Measurements from ENCODE around the gene UBE3D. TPM values are rescaled to one million over a fixed set of nuclear protein-coding genes. Genes with fewer than 3 reads are reported as not detected.
"Not testable (repeated sequence)": the region's sequence is repeated elsewhere in the genome, so short reads cannot be mapped to it uniquely, and the experiment has no call there.

Gene UBE3D
- total and polyA plus RNA-seq, 7 donors, result 1.6 to 10.7 (median 8.0) TPM

GRCh38 chr6:82863781-82864180 is 201.9 kb downstream of the UBE3D start:
- TF ChIP-seq POLR2AphosphoS5 (IDR thresholded peaks at IDR 0.05) (no peak), CTCF (IDR thresholded peaks at IDR 0.05) (no peak), POLR2A (IDR thresholded peaks at IDR 0.05) (no peak), EP300 (IDR thresholded peaks at IDR 0.05) (no peak)
- H3K4me1 ChIP-seq, result peaks cover 0 to 4% (median 0%) of the 10 kb centered on the region in 4 donors
- H3K4me3 ChIP-seq, result no peak overlapping the region
- no peaks in the 10 kb centered on the region for H3K27me3 ChIP-seq
- DNase-seq, result no peak
- no peak overlapping the region for H3K27ac ChIP-seq
- H3K36me3 ChIP-seq, result no peaks in the 10 kb centered on the region
- peaks cover 0 to 3% (median 0%) of the 10 kb centered on the region in 4 donors for H3K9me3 ChIP-seq
- intact Hi-C loops (cut with DNase I), result no loop called here

- peaks cover 0 to 4% (median 0%) of the 10 kb centered on the region in 4 donors for H3K4me1 ChIP-seq
- H3K4me3 ChIP-seq, result no peak overlapping the region
- TF ChIP-seq POLR2AphosphoS5 (IDR thresholded peaks at IDR 0.05) (no peak), POLR2A (IDR thresholded peaks at IDR 0.05) (no peak), CTCF (IDR thresholded peaks at IDR 0.05) (no peak), EP300 (IDR thresholded peaks at IDR 0.05) (no peak)
- WGBS, 2 donors, result 15 to 34% methylated on average over 1 of the region's 1 CpG
- DNase-seq, result no peak
- peaks cover 0 to 3% (median 0%) of the 10 kb centered on the region in 4 donors for H3K9me3 ChIP-seq
- no peaks in the 10 kb centered on the region for H3K36me3 ChIP-seq
- no peaks in the 10 kb centered on the region for H3K27me3 ChIP-seq
- no peak overlapping the region for H3K27ac ChIP-seq
- intact Hi-C loops (cut with DNase I), result no loop called here
Measured at GRCh38 chr6:82862543-82862942, 203.1 kb downstream of the UBE3D start.

GRCh38 chr6:82861121-82861520 is 204.5 kb downstream of the UBE3D start:
- 85 to 91% methylated on average over 1 of the region's 1 CpG for WGBS, 2 donors
- DNase-seq, result no peak
- peaks cover 0 to 3% (median 0%) of the 10 kb centered on the region in 4 donors for H3K9me3 ChIP-seq
- TF ChIP-seq POLR2A (IDR thresholded peaks at IDR 0.05) (no peak), EP300 (IDR thresholded peaks at IDR 0.05) (no peak), POLR2AphosphoS5 (IDR thresholded peaks at IDR 0.05) (no peak), CTCF (IDR thresholded peaks at IDR 0.05) (no peak)
- H3K4me1 ChIP-seq, result peaks cover 0 to 4% (median 0%) of the 10 kb centered on the region in 4 donors
- H3K27ac ChIP-seq, result no peak overlapping the region
- intact Hi-C loops (cut with DNase I), result no loop called here
- no peaks in the 10 kb centered on the region for H3K27me3 ChIP-seq
- no peak overlapping the region for H3K4me3 ChIP-seq
- no peaks in the 10 kb centered on the region for H3K36me3 ChIP-seq

- intact Hi-C loops (cut with DNase I); H3K4me1 ChIP-seq; H3K9me3 ChIP-seq; H3K36me3 ChIP-seq; H3K27ac ChIP-seq; H3K4me3 ChIP-seq; DNase-seq; H3K27me3 ChIP-seq: not testable (repeated sequence)
- 89 to 95% methylated on average over 5 of the region's 5 CpGs for WGBS, 2 donors
Measured at GRCh38 chr6:82856077-82856476, 209.6 kb downstream of the UBE3D start.

- DNase-seq; H3K4me3 ChIP-seq; intact Hi-C loops (cut with DNase I); H3K27ac ChIP-seq; H3K27me3 ChIP-seq; H3K36me3 ChIP-seq; H3K9me3 ChIP-seq; H3K4me1 ChIP-seq: not testable (repeated sequence)
- WGBS, 2 donors, result 76 to 82% methylated on average over 3 of the region's 3 CpGs
Measured at GRCh38 chr6:82852904-82853303, 212.7 kb downstream of the UBE3D start.

GRCh38 chr6:82843291-82843885 is 222.3 kb downstream of the UBE3D start:
- no peaks in the 10 kb centered on the region for H3K9me3 ChIP-seq
- H3K4me1 ChIP-seq, result no peaks in the 10 kb centered on the region
- TF ChIP-seq EP300 (IDR thresholded peaks at IDR 0.05) (no peak), CTCF (IDR thresholded peaks at IDR 0.05) (no peak), POLR2AphosphoS5 (IDR thresholded peaks at IDR 0.05) (no peak), POLR2A (IDR thresholded peaks at IDR 0.05) (no peak)
- H3K36me3 ChIP-seq, result no peaks in the 10 kb centered on the region
- intact Hi-C loops (cut with DNase I), result no loop called here
- no peak for DNase-seq
- no peak overlapping the region for H3K4me3 ChIP-seq
- H3K27me3 ChIP-seq, result no peaks in the 10 kb centered on the region
- H3K27ac ChIP-seq, result no peak overlapping the region

All from sigmoid colon (tissue), 7 donors.